H1 (cell line): Measurements from ENCODE around the gene PPP1R13B. TPM values are rescaled to one million over a fixed set of nuclear protein-coding genes. Genes with fewer than 3 reads are reported as not detected.
A peak's percentile ranks its signal among the peaks of the same experiment; 100 is the strongest.

Source experiments
- CTCF ChIA-PET: fragments of 300-600 bp; sonication (Branson Sonifier 250); formaldehyde crosslinking; loops from one replicate; lab custom pipeline; 2021; ENCODE audit not compliant: partially characterized antibody; lab: Charles Lee
- POLR2A ChIA-PET: fragments of 300-600 bp; sonication (Branson Sonifier 250); formaldehyde crosslinking; loops from one replicate; lab custom pipeline; 2021; ENCODE audit warnings: inconsistent platforms; ENCODE audit not compliant: partially characterized antibody; lab: Charles Lee
- DNase-seq, 2 experiments: peaks; one replicate each; pipeline versions ENCODE4 v3.0.0 to v3.0.0-alpha.2; 2010 to 2022; ENCODE audit warnings: low spot score in 2 of 2, low read depth in 1 of 2, mixed read lengths in 1 of 2
- FAIRE-seq: peaks from 2 replicates; lab custom pipeline; 2011; peaks lifted over from hg19 to GRCh38; lab: Jason Lieb, UNC
- H2AFZ ChIP-seq: 2 replicates; pipeline ENCODE4 v1.8.1; 2012; ENCODE audit warnings: low read length, inconsistent platforms
- H2AK5ac ChIP-seq: 2 replicates; pipeline ENCODE4 v1.6.1; 2013; ENCODE audit warnings: low read depth, low read length
- H2BK120ac ChIP-seq: replicated peaks from 2 replicates; pipeline ENCODE3; 2013; ENCODE audit warnings: low read depth, low read length, inconsistent platforms
- H2BK12ac ChIP-seq: 2 replicates; pipeline ENCODE4 v1.6.1; 2013; ENCODE audit warnings: low read depth, low read length
- H2BK15ac ChIP-seq: 2 replicates; pipeline ENCODE4 v1.6.1; 2013; ENCODE audit warnings: low read length
- H2BK20ac ChIP-seq: 2 replicates; pipeline ENCODE4 v1.6.1; 2013; ENCODE audit warnings: low read length
- H2BK5ac ChIP-seq: 2 replicates; pipeline ENCODE4 v1.6.1; 2013; ENCODE audit warnings: low read depth, low read length
- H3K14ac ChIP-seq: 2 replicates; pipeline ENCODE4 v1.6.1; 2013; ENCODE audit warnings: inconsistent platforms; ENCODE audit not compliant: insufficient read length
- H3K18ac ChIP-seq: 2 replicates; pipeline ENCODE4 v1.6.1; 2013; ENCODE audit warnings: low read length; ENCODE audit errors: extremely low read depth
- H3K23ac ChIP-seq: 2 replicates; pipeline ENCODE4 v1.6.1; 2013; ENCODE audit warnings: inconsistent platforms; ENCODE audit not compliant: insufficient read length
- H3K23me2 ChIP-seq: 2 replicates; pipeline ENCODE4 v1.6.1; 2013; ENCODE audit warnings: low read depth, low read length
- H3K27ac ChIP-seq: 2 replicates; pipeline ENCODE4 v1.6.1; 2011; ENCODE audit warnings: low read depth, low read length, inconsistent platforms
- H3K27me3 ChIP-seq, 4 experiments: replicated peaks in 1 of 4; 1 replicate in 1 of 4; 2 replicates in 3 of 4; pipeline versions ENCODE4 v1.6.1 to v1.8.1; 2011 to 2013; ENCODE audit warnings: low read length in 3 of 4, mild to moderate bottlenecking in 3 of 4, inconsistent platforms in 2 of 4, mixed read lengths in 2 of 4, moderate library complexity in 1 of 4; ENCODE audit not compliant: control insufficient read depth in 3 of 4, insufficient read depth in 3 of 4; ENCODE audit errors: extremely low read depth in 1 of 4
- H3K36me3 ChIP-seq, 4 experiments: 2 replicates each; pipeline versions ENCODE4 v1.6.1 to v1.8.1; 2011 to 2013; ENCODE audit warnings: mild to moderate bottlenecking in 4 of 4, low read length in 3 of 4, moderate library complexity in 2 of 4, control low read depth in 1 of 4, inconsistent platforms in 1 of 4; ENCODE audit not compliant: insufficient read depth in 4 of 4, control insufficient read depth in 2 of 4
- H3K4ac ChIP-seq: replicated peaks from 2 replicates; pipeline ENCODE3; 2013; ENCODE audit warnings: low read length, low read depth, mixed read lengths, inconsistent platforms; ENCODE audit not compliant: insufficient read length
- H3K4me1 ChIP-seq, 4 experiments: replicated peaks in 1 of 4; 1 replicate in 1 of 4; 2 replicates in 3 of 4; pipeline versions ENCODE4 v1.6.1 to v1.8.1; 2011 to 2013; ENCODE audit warnings: low read length in 3 of 4, inconsistent platforms in 2 of 4, mixed read lengths in 1 of 4; ENCODE audit not compliant: insufficient read depth in 4 of 4, control insufficient read depth in 3 of 4
- H3K4me2 ChIP-seq, 2 experiments: 2 replicates each; pipeline versions ENCODE4 v1.6.1 to v1.8.1; 2011 to 2013; ENCODE audit warnings: low read depth in 2 of 2, low read length in 2 of 2, control low read depth in 1 of 2, inconsistent platforms in 1 of 2, mild to moderate bottlenecking in 1 of 2; ENCODE audit not compliant: insufficient read depth in 1 of 2
- H3K4me3 ChIP-seq, 4 experiments: fragments of 200-600, 300-600 bp in 1 of 4; sonication (generic), shearing (Covaris generic), sonication (Bioruptor Twin) in 1 of 4; 2 replicates each; pipeline versions ENCODE4 v1.5.1 to v1.8.1; 2011 to 2016; ENCODE audit warnings: low read length in 4 of 4, low read depth in 3 of 4, control low read depth in 2 of 4, inconsistent platforms in 2 of 4, mild to moderate bottlenecking in 2 of 4, mixed read lengths in 1 of 4, moderate library complexity in 1 of 4; ENCODE audit not compliant: insufficient read depth in 2 of 4; ENCODE audit errors: extremely low read depth in 1 of 4
- H3K56ac ChIP-seq: replicated peaks from 2 replicates; pipeline ENCODE3; 2013; ENCODE audit warnings: low read depth, mild to moderate bottlenecking, mixed read lengths, low read length, inconsistent platforms; ENCODE audit not compliant: insufficient read length
- H3K79me1 ChIP-seq: 2 replicates; pipeline ENCODE4 v1.6.1; 2013; ENCODE audit warnings: low read depth, low read length, control low read depth
- H3K79me2 ChIP-seq, 2 experiments: 2 replicates each; pipeline versions ENCODE4 v1.6.1 to v1.8.1; 2012 to 2013; ENCODE audit warnings: low read length in 2 of 2, mild to moderate bottlenecking in 2 of 2, inconsistent platforms in 1 of 2; ENCODE audit not compliant: insufficient read depth in 2 of 2, control insufficient read depth in 1 of 2
- H3K9ac ChIP-seq, 4 experiments: replicated peaks in 1 of 4; 1 replicate in 1 of 4; 2 replicates in 3 of 4; pipeline versions ENCODE4 v1.6.1 to v1.8.1; 2011 to 2013; ENCODE audit warnings: low read depth in 3 of 4, low read length in 3 of 4, control low read depth in 2 of 4, mild to moderate bottlenecking in 2 of 4, moderate library complexity in 2 of 4, inconsistent platforms in 1 of 4; ENCODE audit errors: extremely low read depth in 1 of 4
- H3K9me3 ChIP-seq, 2 experiments: 2 replicates each; pipeline versions ENCODE4 v1.6.1 to v1.8.1; 2012 to 2013; ENCODE audit warnings: mild to moderate bottlenecking in 2 of 2, moderate library complexity in 2 of 2, control low read depth in 1 of 2, inconsistent platforms in 1 of 2, low read depth in 1 of 2, low read length in 1 of 2, mixed read lengths in 1 of 2; ENCODE audit not compliant: insufficient read depth in 2 of 2
- H4K20me1 ChIP-seq, 2 experiments: replicated peaks in 1 of 2; 2 replicates each; pipeline versions ENCODE3 to v1.8.1; 2011 to 2013; ENCODE audit warnings: inconsistent platforms in 2 of 2, low read length in 2 of 2, mild to moderate bottlenecking in 1 of 2; ENCODE audit not compliant: insufficient read depth in 2 of 2, control insufficient read depth in 1 of 2
- H4K5ac ChIP-seq: 2 replicates; pipeline ENCODE4 v1.6.1; 2013; ENCODE audit warnings: low read length, low read depth, mixed read lengths, inconsistent platforms; ENCODE audit not compliant: insufficient read length
- H4K8ac ChIP-seq: 2 replicates; pipeline ENCODE4 v1.8.0; 2013; ENCODE audit warnings: mild to moderate bottlenecking, moderate library complexity, low read length, inconsistent platforms; ENCODE audit not compliant: insufficient read depth; ENCODE audit errors: extremely low read depth
- H4K91ac ChIP-seq: replicated peaks from 2 replicates; pipeline ENCODE3; 2013; ENCODE audit warnings: low read length, mixed read lengths, inconsistent platforms; ENCODE audit not compliant: insufficient read length
- FOSL1 ChIP-seq: IDR thresholded peaks from 2 replicates; pipeline ENCODE4 v1.6.1; 2011; ENCODE audit warnings: mild to moderate bottlenecking, low read depth, low read length, moderate library complexity; ENCODE audit not compliant: insufficient read depth
- WGBS, 2 experiments: shearing (Covaris generic) in 1 of 2; methylation state at CpG; one replicate each; pipeline versions ENCODE4 v1.1.6 to v1.1.7; 2013 to 2015; ENCODE audit warnings: low lambda C conversion rate in 2 of 2, mixed read lengths in 2 of 2, inconsistent platforms in 1 of 2, low coverage in 1 of 2, missing lambda C conversion rate in 1 of 2; ENCODE audit not compliant: insufficient replicate concordance in 2 of 2, insufficient coverage in 1 of 2, insufficient read length in 1 of 2; ENCODE audit errors: extremely low coverage in 1 of 2, missing lambda C conversion rate in 1 of 2; 5-methylcytosine and 5-hydroxymethylcytosine counted together
- polyA plus RNA-seq, 7 experiments: library from polyadenylated mRNA; depleted of rRNA in 3 of 7; stranded (reverse) in 5 of 7; unstranded in 2 of 7; fragments of >200 nt in 5 of 7; fragments of 200-250 nt in 2 of 7; gene quantifications; 1 replicate in 5 of 7; 2 replicates in 1 of 7; 4 replicates in 1 of 7; pipeline versions ENCODE4 v1.2.1 to v1.2.3, GENCODE V29; 2011 to 2013; ENCODE audit warnings: missing spikeins in 2 of 7, mixed read lengths in 2 of 7
- total RNA-seq: library from RNA; stranded (reverse); fragmentation: NEBNext Ultra II Directional; extraction: Animal tissue kit (Norgen Biotek cat#: 25700); gene quantifications from 2 replicates; pipeline ENCODE4 v1.2.1, GENCODE V29; 2021

PPP1R13B gene
- total and polyA plus RNA-seq, 2 of the 8 experiments (the other 6 are each of a cell fraction or from before 2014, with no cell fraction given): 2.6 to 8.9 TPM

GRCh38 chr14:103880348-103881267 is 33.2 kb upstream of the PPP1R13B start:
- 83% methylated on average over 23 of the region's 23 CpGs; no CpG with 5 or more reads in 1 of the 2 experiments for WGBS, 2 experiments
- FAIRE-seq: no peak
- no peaks in the 10 kb centered on the region for H3K79me1 ChIP-seq
- no peaks in the 10 kb centered on the region for H4K20me1 ChIP-seq
- no peak overlapping the region for H2BK20ac ChIP-seq
- H2BK120ac ChIP-seq: no peak overlapping the region
- no peaks in the 10 kb centered on the region for H3K79me2 ChIP-seq
- no peaks in the 10 kb centered on the region for H3K36me3 ChIP-seq
- H3K56ac ChIP-seq: no peak overlapping the region
- POLR2A ChIA-PET: interaction anchor here (1.1 to 2.1 kb wide), 4 partner anchors 8 to 41 kb away, joined by 3 to 6 read pairs (median 4); a partner anchor contains a TSS
- no peak overlapping the region for H3K4ac ChIP-seq
- no peak for TF ChIP-seq FOSL1
- no peak overlapping the region for H3K23ac ChIP-seq
- H3K27ac ChIP-seq: no peak overlapping the region
- H3K4me1 ChIP-seq: peaks cover 11 to 18% (median 12%) of the 10 kb centered on the region in 4 experiments
- CTCF ChIA-PET: interaction anchor here (0.6 to 3.3 kb wide), 16 partner anchors 11 to 197 kb away, joined by 3 to 16 read pairs (median 4); no protein-coding TSS in a partner anchor
- H2BK12ac ChIP-seq: 0 out of 2 replicates have a peak overlapping the region, but pooled peaks have one; percentile 63
- no peak overlapping the region for H2AFZ ChIP-seq
- H2BK15ac ChIP-seq: peak overlapping the region; percentile 92; the same call in 1 of the 2 replicates
- no peak overlapping the region for H4K91ac ChIP-seq
- no peak overlapping the region for H3K14ac ChIP-seq
- H3K23me2 ChIP-seq: peaks cover 1% of the 10 kb centered on the region; the same call in 1 of the 2 replicates
- H2AK5ac ChIP-seq: no peak overlapping the region
- H3K4me2 ChIP-seq: peak overlapping the region; percentile 5 to 50; a peak in 2 of 4 replicates
- no peak overlapping the region for H3K4me3 ChIP-seq
- H3K27me3 ChIP-seq: no peaks in the 10 kb centered on the region
- DNase-seq: no peak
- 0 out of 2 replicates have a peak overlapping the region, but pooled peaks have one; percentile 65 for H4K8ac ChIP-seq
- no peaks in the 10 kb centered on the region for H3K9me3 ChIP-seq
- H3K18ac ChIP-seq: no peak overlapping the region
- no peak overlapping the region for H4K5ac ChIP-seq
- no peak overlapping the region; a peak in 2 of 7 replicates for H3K9ac ChIP-seq
- peak overlapping the region; percentile 52; the same call in 1 of the 2 replicates for H2BK5ac ChIP-seq
